ENCODE data around the gene DAPK3. TPM values are rescaled to one million over a fixed set of nuclear protein-coding genes. Genes with fewer than 3 reads are reported as not detected.
A peak's percentile ranks its signal among the peaks of the same experiment; 100 is the strongest.

DAPK3 gene
- total RNA-seq, 4 donors from 2014 or later = 192 to 257 (median 235) TPM

DNA sequence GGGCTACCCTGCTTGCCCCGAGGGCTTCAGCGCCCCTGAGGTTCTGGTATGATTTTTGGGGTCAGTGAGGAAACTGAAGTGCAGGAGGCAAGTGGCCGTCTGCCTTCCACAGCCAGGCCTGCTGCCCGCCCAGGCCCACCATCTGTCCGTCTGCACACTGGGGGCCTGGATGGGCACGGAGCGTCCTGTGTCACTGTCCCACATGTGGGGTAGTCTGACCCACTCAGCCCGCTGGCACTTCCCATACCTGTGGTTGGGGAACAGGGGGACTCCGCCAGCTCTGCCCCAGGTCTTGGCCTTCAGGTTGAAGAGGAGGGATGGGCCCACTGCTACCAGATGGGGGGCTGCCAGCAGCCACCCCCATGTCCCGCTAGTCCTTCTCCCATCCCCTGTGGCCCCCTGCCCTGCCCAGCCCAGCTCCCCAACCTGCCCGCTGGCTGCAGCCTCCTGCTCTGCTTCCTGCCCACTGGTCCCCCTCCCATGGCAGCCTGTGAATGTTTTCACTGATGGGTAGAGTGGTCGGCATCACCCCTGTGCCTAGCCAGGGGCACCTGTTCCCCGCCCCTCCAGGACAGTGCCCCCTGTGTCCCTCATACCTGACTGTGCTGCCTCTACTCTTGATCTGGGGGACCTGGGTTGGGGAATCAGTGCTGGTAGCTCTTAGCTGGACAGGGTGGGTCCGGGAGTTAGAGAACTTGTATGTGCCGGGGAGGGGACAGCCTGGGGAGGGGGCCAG, 46.2 kb upstream of the DAPK3 start:
- no peak for ATAC-seq
- Histone ChIP-seq H3K9me3 (no peaks in the 10 kb centered on the region), H3K4me1 (peaks cover 0 to 87% (median 29%) of the 10 kb centered on the region in 3 donors), H3K27ac (peak overlapping the region in 3 of 4 donors; percentile 46 to 83 (median 78)), H3K4me3 (no peak overlapping the region), H3K36me3 (peaks cover 0 to 34% of the 10 kb centered on the region in 2 donors), H3K27me3 (no peaks in the 10 kb centered on the region)
- TF ChIP-seq, protein P1, sequence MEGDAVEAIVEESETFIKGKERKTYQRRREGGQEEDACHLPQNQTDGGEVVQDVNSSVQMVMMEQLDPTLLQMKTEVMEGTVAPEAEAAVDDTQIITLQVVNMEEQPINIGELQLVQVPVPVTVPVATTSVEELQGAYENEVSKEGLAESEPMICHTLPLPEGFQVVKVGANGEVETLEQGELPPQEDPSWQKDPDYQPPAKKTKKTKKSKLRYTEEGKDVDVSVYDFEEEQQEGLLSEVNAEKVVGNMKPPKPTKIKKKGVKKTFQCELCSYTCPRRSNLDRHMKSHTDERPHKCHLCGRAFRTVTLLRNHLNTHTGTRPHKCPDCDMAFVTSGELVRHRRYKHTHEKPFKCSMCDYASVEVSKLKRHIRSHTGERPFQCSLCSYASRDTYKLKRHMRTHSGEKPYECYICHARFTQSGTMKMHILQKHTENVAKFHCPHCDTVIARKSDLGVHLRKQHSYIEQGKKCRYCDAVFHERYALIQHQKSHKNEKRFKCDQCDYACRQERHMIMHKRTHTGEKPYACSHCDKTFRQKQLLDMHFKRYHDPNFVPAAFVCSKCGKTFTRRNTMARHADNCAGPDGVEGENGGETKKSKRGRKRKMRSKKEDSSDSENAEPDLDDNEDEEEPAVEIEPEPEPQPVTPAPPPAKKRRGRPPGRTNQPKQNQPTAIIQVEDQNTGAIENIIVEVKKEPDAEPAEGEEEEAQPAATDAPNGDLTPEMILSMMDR (IDR thresholded peaks at IDR 0.05) = no peak
- no peak for TF ChIP-seq POLR2AphosphoS5 (IDR thresholded peaks at IDR 0.05)
- TF ChIP-seq POLR2A (IDR thresholded peaks at IDR 0.05) = no peak
- no peak for TF ChIP-seq EP300 (IDR thresholded peaks at IDR 0.05)
- 86 to 100% methylated on average over 1 to 3 of the region's 15 CpGs for WGBS, 2 donors (ENCODE audit: low coverage in 1 of 2)

DNA sequence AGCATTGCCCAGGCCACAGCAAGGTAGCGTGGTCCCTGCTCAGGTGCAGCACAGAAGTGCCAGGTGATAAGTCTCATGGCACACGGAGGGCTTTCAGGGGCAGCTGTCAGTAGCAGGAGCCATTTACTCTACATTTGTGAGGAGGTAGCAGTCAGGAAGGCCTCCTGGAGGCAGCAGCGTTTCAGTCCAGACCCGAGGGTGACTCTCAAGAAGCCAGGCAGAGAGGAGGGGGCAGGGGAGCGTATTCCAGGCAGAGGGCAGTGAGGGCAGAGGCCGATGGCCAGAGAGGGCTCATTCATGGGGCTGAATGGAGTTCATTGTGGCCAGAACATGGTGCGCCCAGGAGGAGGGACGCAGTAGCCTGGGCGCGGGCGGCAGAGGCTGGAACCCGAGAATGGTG, 45.6 kb upstream of the DAPK3 start:
- peaks cover 0 to 91% (median 31%) of the 10 kb centered on the region in 3 donors for H3K4me1 ChIP-seq
- H3K27ac ChIP-seq = peak overlapping the region in 3 of 4 donors; percentile 78 to 87 (median 83)
- WGBS, 2 donors (ENCODE audit: low coverage in 1 of 2) = 67 to 84% methylated on average over 1 to 5 of the region's 12 CpGs
- H3K9me3 ChIP-seq = no peaks in the 10 kb centered on the region
- TF ChIP-seq POLR2AphosphoS5 (IDR thresholded peaks at IDR 0.05) = no peak
- no peak for TF ChIP-seq POLR2A (IDR thresholded peaks at IDR 0.05)
- no peak for TF ChIP-seq EP300 (IDR thresholded peaks at IDR 0.05)
- H3K27me3 ChIP-seq = no peaks in the 10 kb centered on the region
- no peak overlapping the region for H3K4me3 ChIP-seq
- ATAC-seq = no peak
- H3K36me3 ChIP-seq = peaks cover 0 to 34% of the 10 kb centered on the region in 2 donors

DNA sequence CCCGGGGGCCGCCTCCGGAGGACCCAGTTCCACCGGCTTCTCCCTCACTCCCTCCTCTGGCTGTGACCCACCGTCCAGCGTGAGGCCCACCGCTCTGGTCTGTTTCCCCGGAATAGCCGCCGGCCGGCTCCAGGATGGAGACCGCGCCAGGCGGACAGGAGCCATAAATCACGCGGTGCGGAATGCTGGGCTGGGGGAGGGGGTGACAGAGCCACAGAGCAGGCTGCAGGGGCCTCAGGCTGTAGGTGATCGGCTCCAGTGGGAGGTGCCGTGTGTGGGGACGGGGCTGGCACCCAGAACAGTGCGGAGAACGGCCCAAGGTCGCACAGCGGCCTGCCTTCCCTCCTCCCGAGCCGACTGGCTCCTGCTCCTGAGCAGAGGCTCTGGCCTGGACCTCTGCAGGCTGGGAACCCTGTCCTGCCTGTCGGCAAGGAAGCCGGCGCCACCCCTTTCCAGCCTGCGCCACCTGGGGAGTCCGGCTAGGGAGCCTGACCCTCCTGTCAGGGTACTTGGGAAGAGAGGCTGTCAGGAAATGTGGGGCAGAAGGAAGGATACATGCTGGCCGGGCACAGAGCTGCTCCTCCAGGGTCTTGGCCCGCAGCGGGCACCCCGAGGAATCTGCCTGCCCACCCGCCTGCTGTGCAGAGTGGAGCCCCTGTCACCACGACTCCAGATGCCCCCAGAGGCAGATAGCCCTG, 45.0 kb upstream of the DAPK3 start:
- peak overlapping the region; percentile 19 to 87 (median 80) for H3K27ac ChIP-seq
- no CpG with 5 or more reads among the region's 37 CpGs for WGBS, 2 donors (ENCODE audit: low coverage in 1 of 2)
- TF ChIP-seq POLR2A (IDR thresholded peaks at IDR 0.05) = no peak
- TF ChIP-seq EP300 (IDR thresholded peaks at IDR 0.05) = no peak
- TF ChIP-seq, protein P1 (IDR thresholded peaks at IDR 0.05) = no peak
- TF ChIP-seq POLR2AphosphoS5 (IDR thresholded peaks at IDR 0.05) = no peak
- H3K9me3 ChIP-seq = no peaks in the 10 kb centered on the region
- H3K36me3 ChIP-seq = peaks cover 0 to 34% of the 10 kb centered on the region in 2 donors
- H3K27me3 ChIP-seq = no peaks in the 10 kb centered on the region
- H3K4me1 ChIP-seq = peaks cover 0 to 94% (median 33%) of the 10 kb centered on the region in 3 donors
- peak overlapping the region in 1 of 2 donors; percentile 22 for H3K4me3 ChIP-seq
- ATAC-seq = peak; percentile 58

DNA sequence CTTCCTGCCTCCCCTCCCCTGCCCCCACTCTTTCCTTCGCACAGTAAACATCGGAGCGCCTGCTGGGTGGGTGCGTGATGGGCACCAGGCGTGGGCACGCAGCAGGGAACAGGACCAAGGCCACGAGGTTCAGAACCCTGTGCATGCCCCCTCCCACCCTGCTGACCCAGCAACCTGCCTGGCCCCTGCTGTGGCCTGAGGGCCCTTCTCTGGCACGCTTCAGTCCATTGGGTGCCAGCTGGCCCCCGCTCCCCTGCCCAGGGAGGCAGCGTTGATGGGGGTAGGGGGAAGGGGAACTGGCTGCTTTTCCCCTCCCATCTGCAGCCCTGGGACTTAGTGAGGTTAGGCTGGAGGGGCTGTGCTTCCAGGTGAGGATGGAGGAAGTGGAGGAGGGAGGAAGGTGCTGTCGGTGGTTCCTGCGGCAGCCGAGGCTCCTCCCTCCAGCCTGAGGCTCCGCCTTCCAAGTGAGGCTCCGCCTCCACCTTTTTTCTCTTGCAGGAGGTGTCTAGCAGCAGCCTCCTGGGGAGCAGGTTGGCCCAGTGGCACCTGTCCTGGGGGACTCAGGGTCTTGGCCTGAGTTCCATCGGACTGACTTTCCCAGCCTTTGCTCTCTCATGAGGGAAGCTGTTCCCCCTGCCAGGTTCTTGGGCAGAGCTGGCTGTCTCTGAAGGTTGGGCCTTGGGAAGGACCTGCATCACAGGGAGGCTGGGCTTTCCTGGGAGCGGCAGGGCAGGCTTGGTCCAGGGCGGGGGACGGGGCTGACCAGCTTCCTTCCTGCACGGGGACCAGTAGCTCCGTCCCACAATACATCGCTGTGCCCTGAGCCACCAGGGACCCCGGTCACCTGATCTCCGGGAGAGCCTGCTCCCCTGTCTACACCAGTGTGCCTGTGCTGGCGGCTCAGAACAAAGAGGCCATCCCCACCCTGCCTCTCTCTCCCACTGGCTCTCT, 43.9 kb upstream of the DAPK3 start:
- TF ChIP-seq EP300 (IDR thresholded peaks at IDR 0.05) (no peak), POLR2A (IDR thresholded peaks at IDR 0.05) (no peak), POLR2AphosphoS5 (IDR thresholded peaks at IDR 0.05) (no peak)
- TF ChIP-seq, protein P1 (IDR thresholded peaks at IDR 0.05) = no peak
- WGBS, 2 donors (ENCODE audit: low coverage in 1 of 2) = 20% methylated on average over 2 of the region's 25 CpGs; no CpG with 5 or more reads in 1 of the 2 donors
- ATAC-seq = peak; percentile 56
- Histone ChIP-seq H3K4me3 (peak overlapping the region in 1 of 2 donors; percentile 22), H3K36me3 (peaks cover 0 to 39% of the 10 kb centered on the region in 2 donors), H3K27ac (peak overlapping the region; percentile 19 to 87 (median 80)), H3K9me3 (no peaks in the 10 kb centered on the region), H3K27me3 (no peaks in the 10 kb centered on the region), H3K4me1 (peaks cover 0 to 94% (median 43%) of the 10 kb centered on the region in 3 donors)

Data from gastroesophageal sphincter (tissue), 4 donors.